ENCODE results near the gene CUBN. TPM values are rescaled to one million over a fixed set of nuclear protein-coding genes. Genes with fewer than 3 reads are reported as not detected.

The CUBN gene
- total and polyA plus RNA-seq, 2 of the 13 experiments (the other 11 are each of a cell fraction or from before 2014, with no cell fraction given), result 0.27 to 0.32 TPM

- no peak for TF ChIP-seq ZNF768 (CRISPR knock-in tag; IDR thresholded peaks at IDR 0.05)
- no peak for TF ChIP-seq XBP1 (CRISPR knock-in tag; IDR thresholded peaks at IDR 0.05)
- TF ChIP-seq TARDBP (CRISPR knock-in tag; IDR thresholded peaks at IDR 0.05), result no peak
- no peak for TF ChIP-seq ZNF773 (CRISPR knock-in tag; IDR thresholded peaks at IDR 0.05; ENCODE audit: borderline replicate concordance)
- no peak for TF ChIP-seq KIAA2018 (CRISPR knock-in tag; IDR thresholded peaks at IDR 0.05; ENCODE audit: borderline replicate concordance)
- TF ChIP-seq HOXA7 (CRISPR knock-in tag; IDR thresholded peaks at IDR 0.05), result no peak
- TF ChIP-seq, protein P1, sequence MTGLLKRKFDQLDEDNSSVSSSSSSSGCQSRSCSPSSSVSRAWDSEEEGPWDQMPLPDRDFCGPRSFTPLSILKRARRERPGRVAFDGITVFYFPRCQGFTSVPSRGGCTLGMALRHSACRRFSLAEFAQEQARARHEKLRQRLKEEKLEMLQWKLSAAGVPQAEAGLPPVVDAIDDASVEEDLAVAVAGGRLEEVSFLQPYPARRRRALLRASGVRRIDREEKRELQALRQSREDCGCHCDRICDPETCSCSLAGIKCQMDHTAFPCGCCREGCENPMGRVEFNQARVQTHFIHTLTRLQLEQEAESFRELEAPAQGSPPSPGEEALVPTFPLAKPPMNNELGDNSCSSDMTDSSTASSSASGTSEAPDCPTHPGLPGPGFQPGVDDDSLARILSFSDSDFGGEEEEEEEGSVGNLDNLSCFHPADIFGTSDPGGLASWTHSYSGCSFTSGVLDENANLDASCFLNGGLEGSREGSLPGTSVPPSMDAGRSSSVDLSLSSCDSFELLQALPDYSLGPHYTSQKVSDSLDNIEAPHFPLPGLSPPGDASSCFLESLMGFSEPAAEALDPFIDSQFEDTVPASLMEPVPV (CRISPR knock-in tag; IDR thresholded peaks at IDR 0.05), result no peak
- no peak for TF ChIP-seq ZNF543 (CRISPR knock-in tag; IDR thresholded peaks at IDR 0.05)
These were observed 12.1 kb upstream of the CUBN start (continued) for GRCh38 chr10:17141504-17142229.
